ENCODE data around the gene OR7A10. TPM values are rescaled to one million over a fixed set of nuclear protein-coding genes. Genes with fewer than 3 reads are reported as not detected.

The OR7A10 gene
- not detected for total RNA-seq

GRCh38 chr19:14848822-14849221 is at the start of gene OR7A10:
TSS of gene OR7A10 (minus strand) at chr19:14848922. CDS start at chr19:14841877, 7,045 bp downstream.
- H3K4me3 ChIP-seq (ENCODE audit: low read depth, poor library complexity, severe bottlenecking), result no peak within 1 kb of the TSS
- DNase-seq (ENCODE audit: low spot score in 2 of 2), result no peak
- 75 to 78% methylated on average over 5 of the region's 5 CpGs for WGBS, 2 donors
- intact Hi-C loops (cut with DNase I; ENCODE audit: low total_unique reads), result no loop called here
- no peak for TF ChIP-seq CTCF (IDR thresholded peaks at IDR 0.05)
- TF ChIP-seq POLR2A (IDR thresholded peaks at IDR 0.05), result no peak

GRCh38 chr19:14890643-14891379 is 42.1 kb upstream of the OR7A10 start:
- intact Hi-C loops (cut with DNase I; ENCODE audit: low total_unique reads), result loop anchor here (10.0 kb wide), 2 partner anchors 106 to 296 kb away; no protein-coding TSS in a partner anchor
- DNase-seq (ENCODE audit: low spot score in 2 of 2), result no peak
- no peak overlapping the region for H3K4me3 ChIP-seq (ENCODE audit: low read depth, poor library complexity, severe bottlenecking)
- no peak for TF ChIP-seq CTCF (IDR thresholded peaks at IDR 0.05)
- no peak for TF ChIP-seq POLR2A (IDR thresholded peaks at IDR 0.05)
- WGBS, 2 donors, result 62 to 71% methylated on average over 10 of the region's 10 CpGs

DNA sequence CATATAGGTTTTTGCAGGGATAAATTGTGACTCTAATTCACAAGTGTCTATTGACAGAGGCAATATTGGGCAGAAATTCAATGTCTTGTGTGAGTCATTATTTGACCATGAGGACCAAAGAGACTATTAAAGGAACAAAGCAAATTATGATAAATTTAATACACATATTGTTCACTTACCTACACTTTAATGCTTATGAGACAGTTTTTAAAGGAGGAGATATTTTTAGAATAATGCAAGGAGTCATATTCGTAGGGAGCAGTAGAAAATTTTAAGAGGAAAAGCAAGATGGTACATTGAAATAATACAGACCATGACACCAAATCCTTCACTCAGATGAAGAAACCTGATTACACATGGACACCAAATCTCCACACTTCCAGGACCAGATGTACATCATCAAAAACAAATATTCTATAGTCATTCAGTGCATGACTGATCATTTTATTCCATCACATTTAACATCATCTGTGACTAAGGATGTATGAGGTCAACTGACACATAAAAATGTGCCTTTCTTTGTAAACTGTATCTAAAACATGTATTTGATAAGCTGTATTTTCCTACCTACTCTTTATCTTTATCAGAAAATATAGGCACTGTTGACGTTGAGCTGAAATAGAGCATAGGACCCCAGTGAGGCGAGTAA is 41.4 kb upstream of the OR7A10 start:
- DNase-seq (ENCODE audit: low spot score in 2 of 2), result no peak
- intact Hi-C loops (cut with DNase I; ENCODE audit: low total_unique reads), result loop anchor here (10.0 kb wide), 2 partner anchors 105 to 295 kb away; no protein-coding TSS in a partner anchor
- 83% methylated on average over 3 of the region's 3 CpGs for WGBS, 2 donors
- TF ChIP-seq POLR2A (IDR thresholded peaks at IDR 0.05) (no peak), CTCF (IDR thresholded peaks at IDR 0.05) (no peak)
- no peak overlapping the region for H3K4me3 ChIP-seq (ENCODE audit: low read depth, poor library complexity, severe bottlenecking)

- TF ChIP-seq POLR2A (IDR thresholded peaks at IDR 0.05), result no peak
- no peak for TF ChIP-seq CTCF (IDR thresholded peaks at IDR 0.05)
- intact Hi-C loops (cut with DNase I; ENCODE audit: low total_unique reads), result no loop called here
- H3K4me3 ChIP-seq (ENCODE audit: low read depth, poor library complexity, severe bottlenecking), result no peak within 1 kb of the TSS
- 72 to 86% methylated on average over 4 of the region's 4 CpGs for WGBS, 2 donors
- no peak for DNase-seq (ENCODE audit: low spot score in 2 of 2)
Measured at GRCh38 chr19:14886032-14886431, 37.3 kb upstream of the OR7A10 start, which contains the start of gene OR7A17. TSS of gene OR7A17 (minus strand) at chr19:14886132. CDS start at chr19:14881355, 4,777 bp downstream.

DNA sequence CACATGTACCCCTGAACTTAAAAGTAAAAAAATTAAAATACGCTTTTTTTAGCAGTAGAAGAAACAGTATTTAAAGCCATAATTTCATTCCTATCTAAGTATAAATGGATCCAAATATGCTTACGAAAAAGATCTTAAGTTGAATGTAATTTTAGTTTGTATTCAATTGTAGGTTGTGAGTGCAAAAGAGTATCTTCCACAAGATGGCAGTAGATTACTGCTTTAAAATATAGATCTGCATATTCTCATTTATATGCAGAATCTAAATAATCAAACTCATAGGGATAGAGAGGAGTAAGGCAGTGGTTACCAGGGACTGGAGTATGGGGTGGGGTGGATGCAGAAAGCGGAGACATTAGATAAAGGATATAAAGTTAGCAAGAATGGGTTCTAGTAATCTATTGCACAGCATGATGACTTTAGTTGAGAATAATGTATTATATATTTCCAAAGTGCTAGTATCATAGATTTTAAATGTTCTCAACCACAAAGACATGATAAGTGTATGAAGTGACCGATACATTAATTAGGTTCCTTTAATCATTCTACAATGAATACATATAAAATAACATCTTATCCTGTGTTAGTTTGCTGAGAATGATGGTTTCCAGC is 23.0 kb upstream of the OR7A10 start:
- H3K4me3 ChIP-seq (ENCODE audit: low read depth, poor library complexity, severe bottlenecking), result no peak overlapping the region
- 60 to 61% methylated on average over 4 of the region's 4 CpGs for WGBS, 2 donors
- no peak for DNase-seq (ENCODE audit: low spot score in 2 of 2)
- TF ChIP-seq CTCF (IDR thresholded peaks at IDR 0.05) (no peak), POLR2A (IDR thresholded peaks at IDR 0.05) (no peak)
- intact Hi-C loops (cut with DNase I; ENCODE audit: low total_unique reads), result no loop called here
